Breast epithelium (tissue), 3 donors: ENCODE measurements around the gene VSIR.

Experiments used
- POLR2A ChIP-seq: fragments of 450-650 bp; IDR thresholded peaks from one replicate; pipeline ENCODE4 v1.6.1; 2016; ENCODE audit warnings: antibody characterized with exemption, mild to moderate bottlenecking, moderate library complexity
- POLR2AphosphoS5 ChIP-seq, 3 donors: sonication (generic); formaldehyde crosslinking; IDR thresholded peaks; one replicate each; pipeline ENCODE4 v1.6.1; 2017; ENCODE audit warnings: antibody characterized with exemption in 3 of 3
- TF ChIP-seq, protein P1 (sequence below), 3 donors: fragments of 450-650 bp; IDR thresholded peaks; one replicate each; pipeline ENCODE4 v1.5.1; 2016 to 2017; ENCODE audit warnings: antibody characterized with exemption in 3 of 3, mild to moderate bottlenecking in 3 of 3, moderate library complexity in 3 of 3

DNA sequence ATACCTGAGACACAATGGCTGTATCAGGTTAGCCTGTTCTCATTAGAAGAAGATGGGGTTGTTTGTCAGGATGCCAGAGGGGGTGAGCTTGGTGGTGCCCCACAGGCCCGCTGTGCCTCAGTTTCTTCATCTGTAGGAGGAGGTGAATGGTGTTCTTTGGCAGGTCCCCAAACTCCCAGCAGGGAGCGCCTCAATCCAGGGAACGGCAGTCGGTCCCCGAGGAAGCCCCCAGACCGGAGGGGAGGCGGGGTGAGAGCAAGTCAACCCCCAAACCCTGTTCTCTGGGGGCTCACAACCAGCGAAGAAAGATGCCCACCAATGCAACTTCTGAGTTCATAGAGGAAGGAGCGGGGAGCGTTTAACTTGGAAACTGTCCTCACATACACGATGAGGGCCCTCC lies 69.7 kb downstream of the VSIR start:
- no peak for TF ChIP-seq POLR2A
- TF ChIP-seq POLR2AphosphoS5 (IDR thresholded peaks at IDR 0.05) = no peak
- TF ChIP-seq, protein P1, sequence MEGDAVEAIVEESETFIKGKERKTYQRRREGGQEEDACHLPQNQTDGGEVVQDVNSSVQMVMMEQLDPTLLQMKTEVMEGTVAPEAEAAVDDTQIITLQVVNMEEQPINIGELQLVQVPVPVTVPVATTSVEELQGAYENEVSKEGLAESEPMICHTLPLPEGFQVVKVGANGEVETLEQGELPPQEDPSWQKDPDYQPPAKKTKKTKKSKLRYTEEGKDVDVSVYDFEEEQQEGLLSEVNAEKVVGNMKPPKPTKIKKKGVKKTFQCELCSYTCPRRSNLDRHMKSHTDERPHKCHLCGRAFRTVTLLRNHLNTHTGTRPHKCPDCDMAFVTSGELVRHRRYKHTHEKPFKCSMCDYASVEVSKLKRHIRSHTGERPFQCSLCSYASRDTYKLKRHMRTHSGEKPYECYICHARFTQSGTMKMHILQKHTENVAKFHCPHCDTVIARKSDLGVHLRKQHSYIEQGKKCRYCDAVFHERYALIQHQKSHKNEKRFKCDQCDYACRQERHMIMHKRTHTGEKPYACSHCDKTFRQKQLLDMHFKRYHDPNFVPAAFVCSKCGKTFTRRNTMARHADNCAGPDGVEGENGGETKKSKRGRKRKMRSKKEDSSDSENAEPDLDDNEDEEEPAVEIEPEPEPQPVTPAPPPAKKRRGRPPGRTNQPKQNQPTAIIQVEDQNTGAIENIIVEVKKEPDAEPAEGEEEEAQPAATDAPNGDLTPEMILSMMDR (IDR thresholded peaks at IDR 0.05) = no peak
